GM12874 (cell line): Measurements from ENCODE around the gene HDAC1.

Experiments
- CTCF ChIP-seq: IDR thresholded peaks from 2 replicates; pipeline ENCODE4 v1.5.1; 2011; ENCODE audit warnings: low read depth, mild to moderate bottlenecking, control low read depth, low read length, moderate library complexity; ENCODE audit not compliant: insufficient read depth

Gene HDAC1

GRCh38 chr1:32353886-32354570, 62.1 kb downstream of the HDAC1 start:
- no peak for TF ChIP-seq CTCF

GRCh38 chr1:32356478-32356877, 64.6 kb downstream of the HDAC1 start:
- TF ChIP-seq CTCF: no peak

GRCh38 chr1:32357614-32358013, 65.7 kb downstream of the HDAC1 start:
- no peak for TF ChIP-seq CTCF

- TF ChIP-seq CTCF: no peak
These were observed 66.6 kb downstream of the HDAC1 start for GRCh38 chr1:32358435-32358834.

GRCh38 chr1:32361308-32361673, 69.4 kb downstream of the HDAC1 start:
- no peak for TF ChIP-seq CTCF

- TF ChIP-seq CTCF: 0 out of 2 replicates have a peak, but pooled peaks have one; percentile 11
These were observed 70.0 kb downstream of the HDAC1 start for GRCh38 chr1:32361674-32362473.

GRCh38 chr1:32362474-32363313, 70.8 kb downstream of the HDAC1 start, which contains the start of the genes FAM229A and TSSK3:
Gene FAM229A (minus strand): TSS chr1:32362485. CDS start chr1:32362091, 394 bp downstream.
Gene TSSK3 (plus strand): TSS chr1:32362539. CDS start chr1:32362702, 163 bp downstream.
- TF ChIP-seq CTCF: no peak
